HL-60/S4 (cell line): ENCODE measurements around the gene TSC22D1.
"Not testable (repeated sequence)": the region's sequence is repeated elsewhere in the genome, so short reads cannot be mapped to it uniquely, and the experiment has no call there.

Experiments
- in situ Hi-C: fragments of 300-500 bp; cut with MboI; formaldehyde crosslinking; loops from 2 replicates; pipeline ENCODE4 v1.14.3; 2022; ENCODE audit warnings: low sequenced_read_pairs

TSC22D1 gene

GRCh38 chr13:44458313-44458975 lies 117.7 kb downstream of the TSC22D1 start:
- in situ Hi-C loops = no loop called here

DNA sequence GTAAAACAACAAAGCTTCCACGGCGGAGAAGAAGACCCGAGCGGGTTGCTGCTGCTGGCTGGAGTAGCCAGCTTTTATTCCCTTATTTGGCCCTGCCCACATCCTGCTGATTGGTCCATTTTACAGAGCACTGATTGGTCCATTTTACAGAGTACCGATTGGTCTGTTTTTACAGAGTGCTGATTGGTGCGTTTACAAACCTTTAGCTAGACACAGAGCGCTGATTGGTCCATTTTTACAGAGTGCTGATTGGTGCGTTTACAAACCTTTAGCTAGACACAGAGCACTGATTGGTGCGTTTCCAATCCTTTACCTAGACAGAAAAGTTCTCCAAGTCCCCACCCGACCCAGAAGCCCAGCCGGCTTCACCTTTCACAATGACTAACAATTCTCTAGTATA lies 119.9 kb downstream of the TSC22D1 start:
- in situ Hi-C loops = not testable (repeated sequence)

DNA sequence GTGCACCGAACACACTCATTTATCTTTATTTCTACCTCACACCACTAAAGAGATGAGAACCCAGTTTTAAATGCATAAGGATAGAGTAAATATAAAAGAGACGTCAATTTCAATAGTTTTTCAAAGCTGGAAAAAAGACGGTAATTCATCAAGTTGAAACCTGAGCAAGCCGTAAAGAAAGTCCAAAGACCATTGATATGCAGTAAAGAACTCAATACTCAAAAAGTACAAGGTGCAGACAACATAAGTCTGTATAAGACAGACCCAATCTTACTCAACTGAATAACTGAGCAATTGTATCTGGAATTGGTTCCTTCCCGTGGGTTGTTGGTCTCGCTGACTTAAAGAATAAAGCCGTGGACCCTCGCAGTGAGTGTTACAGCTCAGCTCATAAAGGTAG lies 120.4 kb downstream of the TSC22D1 start:
- in situ Hi-C loops = no loop called here

DNA sequence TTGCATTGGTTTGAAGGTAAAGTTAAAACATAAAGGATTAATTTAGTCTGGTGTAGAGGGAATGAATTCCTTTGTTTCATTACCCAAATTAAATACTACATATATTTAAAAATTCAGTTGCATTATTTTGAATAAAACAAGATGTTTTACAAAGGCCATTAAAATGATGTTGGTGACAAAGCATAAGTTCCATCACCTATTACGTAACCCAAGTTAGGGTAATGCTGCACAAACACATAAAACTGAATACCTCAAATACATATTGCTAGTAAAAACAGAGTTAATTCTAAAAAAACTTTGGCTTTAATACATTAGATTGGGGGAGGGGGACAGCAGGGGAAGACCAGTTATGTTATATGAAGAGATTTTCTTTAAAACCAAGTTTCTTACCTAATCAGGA lies 122.2 kb downstream of the TSC22D1 start:
- in situ Hi-C loops = no loop called here

DNA sequence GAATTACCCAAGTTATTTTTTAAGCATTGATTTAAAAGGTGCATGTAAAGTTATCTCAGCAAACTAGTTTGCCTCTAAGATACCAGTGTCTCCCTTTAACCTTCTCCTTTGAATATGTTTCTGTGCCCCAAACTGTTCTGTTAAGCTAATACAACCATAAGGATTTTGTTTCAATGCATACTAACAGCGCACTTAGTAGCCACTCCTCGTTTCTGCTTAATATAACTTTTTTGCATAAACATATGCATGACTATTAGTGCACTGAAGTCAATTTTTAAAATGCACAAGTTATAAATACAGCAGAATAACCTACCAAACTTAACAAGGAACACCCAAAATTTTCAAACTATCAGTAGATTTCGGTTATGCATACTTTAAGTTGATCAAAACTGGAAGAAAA lies 123.1 kb downstream of the TSC22D1 start:
- in situ Hi-C loops = no loop called here

DNA sequence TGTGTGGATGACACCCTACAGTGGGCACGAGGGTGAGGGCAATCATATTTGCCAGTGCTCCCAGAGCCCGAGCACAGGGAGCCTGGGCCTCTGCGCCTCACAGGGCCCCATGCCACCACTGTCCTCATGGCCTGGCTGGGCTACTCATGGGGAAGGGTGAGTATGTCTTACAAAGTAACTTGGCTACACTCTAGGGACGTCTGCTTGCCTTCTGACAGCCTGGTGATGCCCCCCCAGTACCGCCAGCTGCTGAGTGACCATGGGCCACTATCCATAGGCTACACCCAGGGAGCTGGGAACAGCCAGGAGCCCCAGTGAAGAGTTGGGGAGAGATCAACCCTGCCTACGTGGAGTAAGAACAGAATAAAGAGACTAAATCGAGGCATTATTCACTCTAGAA lies 123.7 kb downstream of the TSC22D1 start:
- in situ Hi-C loops = no loop called here

DNA sequence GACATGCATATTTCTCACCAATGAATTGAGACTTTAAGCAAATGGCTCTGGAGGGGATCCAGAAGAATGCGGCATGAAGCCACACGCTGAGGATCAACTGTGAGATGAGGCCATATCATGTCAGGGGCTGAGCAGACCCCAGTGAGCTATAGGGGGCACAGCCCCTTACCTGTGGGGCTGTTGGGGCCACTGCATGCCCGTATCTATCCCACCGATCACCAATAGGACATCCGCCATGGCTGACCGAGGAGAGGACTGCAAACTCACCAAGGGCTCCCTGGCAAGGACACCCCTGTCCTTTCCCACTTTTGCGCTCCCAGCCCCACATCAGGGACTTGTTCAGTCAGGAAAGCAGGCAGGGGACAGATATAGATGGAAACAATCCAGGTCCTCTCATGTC lies 124.5 kb downstream of the TSC22D1 start:
- in situ Hi-C loops = no loop called here

GRCh38 chr13:44451126-44451525 lies 125.0 kb downstream of the TSC22D1 start:
- in situ Hi-C loops = no loop called here

- in situ Hi-C loops = no loop called here
Observed at GRCh38 chr13:44449999-44450821, 125.9 kb downstream of the TSC22D1 start.

DNA sequence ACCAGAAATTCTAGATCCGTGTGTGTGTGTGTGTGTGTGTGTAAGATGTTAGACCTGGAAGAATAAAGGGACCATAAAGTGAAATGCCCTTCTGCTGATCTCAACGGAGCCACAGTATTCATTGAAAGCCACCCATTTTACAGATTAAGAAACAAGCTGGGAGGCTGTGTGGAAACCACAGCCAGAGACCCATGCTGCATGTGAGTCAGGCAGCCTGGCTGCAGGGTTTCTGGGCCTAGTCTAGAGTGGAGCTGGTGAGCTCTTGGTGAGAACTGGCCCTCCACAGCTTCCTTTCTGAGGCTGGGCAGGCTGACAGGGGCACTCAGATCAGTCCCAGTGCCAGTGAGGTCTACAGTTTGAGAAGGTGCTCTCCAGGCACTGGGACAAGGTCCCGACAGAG lies 127.3 kb downstream of the TSC22D1 start:
- in situ Hi-C loops = no loop called here

DNA sequence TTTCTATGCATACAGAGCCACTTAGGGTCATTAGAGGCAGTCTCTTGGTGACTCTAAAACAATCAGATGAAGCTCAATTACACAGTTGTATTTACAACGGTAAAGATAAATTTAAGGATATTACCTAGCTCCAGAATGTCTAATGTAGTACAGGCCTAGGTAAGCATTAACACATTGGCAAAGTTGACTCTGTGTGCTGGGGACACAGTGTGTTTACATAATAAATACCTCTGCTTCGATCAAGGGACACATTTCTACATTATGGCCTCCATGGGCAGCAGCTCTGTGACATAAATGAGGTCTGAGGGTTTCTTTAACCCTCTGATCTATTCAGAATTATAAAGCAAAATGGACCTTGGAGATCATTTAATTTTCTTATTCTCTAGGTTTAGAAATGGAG lies 127.8 kb downstream of the TSC22D1 start:
- in situ Hi-C loops = no loop called here

GRCh38 chr13:44447783-44448321 lies 128.3 kb downstream of the TSC22D1 start:
- in situ Hi-C loops = no loop called here

GRCh38 chr13:44440046-44440608 lies 136.0 kb downstream of the TSC22D1 start:
- in situ Hi-C loops = no loop called here

GRCh38 chr13:44439452-44440024 lies 136.6 kb downstream of the TSC22D1 start:
- in situ Hi-C loops = loop anchor here (10.0 kb wide), 1 partner anchor 535 kb away; no protein-coding TSS in a partner anchor

GRCh38 chr13:44438234-44438579 lies 137.9 kb downstream of the TSC22D1 start:
- in situ Hi-C loops = loop anchor here (10.0 kb wide), 1 partner anchor 533 kb away; no protein-coding TSS in a partner anchor

DNA sequence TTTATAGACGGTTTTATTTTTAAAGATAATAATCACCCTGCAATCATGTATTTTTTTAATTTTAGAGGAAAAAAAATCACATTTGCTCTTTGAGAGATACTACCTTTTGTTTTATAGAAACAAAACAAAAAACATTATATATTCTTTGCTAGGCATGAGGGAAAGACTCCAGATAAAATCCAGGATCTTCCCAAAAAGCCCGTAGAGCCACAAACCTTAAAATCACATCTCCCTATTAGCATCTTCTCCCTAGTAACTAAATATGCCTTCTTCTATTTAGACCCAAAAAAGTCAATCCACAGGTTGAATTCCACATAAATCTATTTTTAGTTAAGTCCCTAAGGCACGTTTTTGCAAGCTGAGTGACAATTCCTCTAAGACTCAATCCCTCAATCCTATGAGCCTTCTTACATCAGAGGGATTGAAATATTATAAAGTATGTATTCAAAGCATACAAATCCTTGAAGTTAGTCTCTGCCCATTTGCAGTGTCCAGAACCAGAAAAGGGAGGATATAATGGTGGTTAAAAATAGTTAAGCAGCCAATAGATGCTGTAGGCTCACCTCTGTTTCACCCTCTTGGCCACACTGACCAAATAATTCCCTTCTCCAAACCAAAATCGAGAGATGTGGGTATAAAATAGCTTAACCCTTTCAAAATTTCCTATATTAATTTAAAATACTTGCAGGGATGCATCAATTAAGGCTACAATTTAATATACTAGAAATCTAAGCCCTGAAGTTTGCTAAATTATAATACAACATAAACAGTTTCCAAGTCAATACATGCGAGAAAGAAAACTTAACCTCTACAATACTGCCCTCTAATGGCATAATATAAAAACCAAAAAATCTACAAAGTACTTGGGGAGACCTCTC lies 138.5 kb downstream of the TSC22D1 start:
- in situ Hi-C loops = loop anchor here (10.0 kb wide), 1 partner anchor 533 kb away; no protein-coding TSS in a partner anchor

DNA sequence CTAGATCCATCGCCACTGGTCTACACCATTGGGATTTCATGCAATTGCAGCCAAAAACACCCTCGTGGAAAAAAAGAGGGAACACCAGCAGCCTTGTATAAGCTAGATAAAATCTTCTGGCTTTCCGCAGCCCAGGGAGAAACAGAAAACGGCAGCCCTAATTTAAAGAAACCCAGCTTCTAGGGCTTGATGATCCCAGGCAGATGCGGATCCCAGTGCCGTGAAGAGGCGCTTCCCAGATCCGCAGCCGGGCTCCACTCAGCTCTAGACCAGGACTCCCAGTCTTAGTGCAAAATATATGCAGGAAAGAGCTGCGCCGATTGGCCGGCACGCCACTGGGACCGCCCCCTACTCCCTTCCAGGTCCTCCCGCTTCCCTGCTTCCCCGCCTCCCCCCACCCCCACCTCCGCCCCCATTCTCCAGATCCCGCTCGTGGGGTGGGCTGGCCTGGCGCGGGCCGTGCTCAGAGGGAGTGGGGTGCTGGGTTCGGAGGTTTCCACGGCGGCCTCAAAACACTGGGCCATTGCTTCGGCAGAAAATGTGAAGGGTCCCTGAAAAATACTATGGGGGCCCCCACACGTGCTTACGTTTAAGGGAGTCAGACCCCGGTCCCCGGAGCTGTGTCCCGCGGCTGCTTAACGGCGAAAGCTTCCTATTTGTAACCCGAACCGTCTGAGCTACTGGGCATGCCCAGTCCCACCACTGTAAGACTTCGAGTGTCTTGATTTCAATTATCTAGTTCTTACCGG lies 139.4 kb downstream of the TSC22D1 start:
- in situ Hi-C loops = loop anchor here (10.0 kb wide), 1 partner anchor 532 kb away; no protein-coding TSS in a partner anchor

GRCh38 chr13:44435919-44436510 lies 140.1 kb downstream of the TSC22D1 start:
- in situ Hi-C loops = loop anchor here (10.0 kb wide), 1 partner anchor 531 kb away; no protein-coding TSS in a partner anchor
